Raji (cell line): ENCODE data around the gene LYAR.

Experiments
- POLR2A ChIP-seq: IDR thresholded peaks from 2 replicates; pipeline ENCODE4 v1.6.1; 2011; ENCODE audit warnings: low read depth, low read length, control low read depth; ENCODE audit not compliant: insufficient read depth

Gene LYAR

GRCh38 chr4:4284827-4285618 is 4.9 kb downstream of the LYAR start:
- TF ChIP-seq POLR2A: no peak

GRCh38 chr4:4281787-4282186 is 8.2 kb downstream of the LYAR start:
- no peak for TF ChIP-seq POLR2A

- TF ChIP-seq POLR2A: no peak
These were observed 12.4 kb downstream of the LYAR start for GRCh38 chr4:4277531-4277930.

GRCh38 chr4:4274226-4274625 is 15.7 kb downstream of the LYAR start:
- no peak for TF ChIP-seq POLR2A

GRCh38 chr4:4271912-4272311 is 18.0 kb downstream of the LYAR start:
- TF ChIP-seq POLR2A: no peak

GRCh38 chr4:4270529-4270928 is 19.4 kb downstream of the LYAR start:
- TF ChIP-seq POLR2A: no peak

GRCh38 chr4:4269856-4270255 is 20.1 kb downstream of the LYAR start:
- no peak for TF ChIP-seq POLR2A

GRCh38 chr4:4269331-4269731 is 20.6 kb downstream of the LYAR start:
- no peak for TF ChIP-seq POLR2A

- TF ChIP-seq POLR2A: no peak
These were observed 21.2 kb downstream of the LYAR start for GRCh38 chr4:4268776-4269175.

GRCh38 chr4:4267981-4268380 is 22.0 kb downstream of the LYAR start:
- no peak for TF ChIP-seq POLR2A

- no peak for TF ChIP-seq POLR2A
These were observed 29.7 kb downstream of the LYAR start for GRCh38 chr4:4260185-4260751.

- TF ChIP-seq POLR2A: no peak
These were observed 30.4 kb downstream of the LYAR start for GRCh38 chr4:4259484-4260100.

- TF ChIP-seq POLR2A: no peak
These were observed 33.2 kb downstream of the LYAR start for GRCh38 chr4:4256799-4257198.

GRCh38 chr4:4254666-4255065 is 35.3 kb downstream of the LYAR start:
- TF ChIP-seq POLR2A: no peak

- no peak for TF ChIP-seq POLR2A
These were observed 35.8 kb downstream of the LYAR start for GRCh38 chr4:4254199-4254598.

- TF ChIP-seq POLR2A: no peak
These were observed 40.1 kb downstream of the LYAR start for GRCh38 chr4:4249866-4250265.

- no peak for TF ChIP-seq POLR2A
These were observed 41.1 kb downstream of the LYAR start for GRCh38 chr4:4248885-4249203.
